IMR-90 (cell line): ENCODE data around the gene HERC4. TPM values are rescaled to one million over a fixed set of nuclear protein-coding genes. Genes with fewer than 3 reads are reported as not detected.

ENCODE experiments used
- ATAC-seq: fragments of 200-7000 bp; cut with Tn5 transposase; 2 replicates; pipeline ENCODE4 v1.9.1; 2020; ENCODE audit warnings: low read depth, mild to moderate bottlenecking, moderate library complexity
- BruUV-seq: library from RNA; stranded (reverse); fragments of 400-500 nt; replicated peaks from 2 replicates; lab custom pipeline; 2021; lab: Mats Ljungman, UMichigan
- CTCF ChIA-PET: fragments of 300-600 bp; formaldehyde crosslinking; extraction: SDS; loops from one replicate; lab custom pipeline; 2021; ENCODE audit warnings: antibody characterized with exemption; lab: Yijun Ruan, JAX
- POLR2A ChIA-PET: fragments of 300-600 bp; sonication (Branson Sonifier 250); formaldehyde crosslinking; loops from one replicate; lab custom pipeline; 2022; ENCODE audit warnings: antibody characterized with exemption; ENCODE audit not compliant: unreplicated experiment; lab: Charles Lee
- DNase-seq: peaks from one replicate; pipeline ENCODE4 v3.0.0; 2013
- H2AFZ ChIP-seq: replicated peaks from 2 replicates; pipeline ENCODE3; 2013; ENCODE audit warnings: low read length, mild to moderate bottlenecking; ENCODE audit not compliant: poor library complexity
- H2AK5ac ChIP-seq: 2 replicates; pipeline ENCODE4 v1.6.1; 2013; ENCODE audit warnings: low read depth, low read length, inconsistent platforms
- H2AK9ac ChIP-seq: replicated peaks from 2 replicates; pipeline ENCODE3; 2013; ENCODE audit warnings: mild to moderate bottlenecking, low read depth, low read length, moderate library complexity; ENCODE audit not compliant: poor library complexity
- H2BK120ac ChIP-seq: 2 replicates; pipeline ENCODE4 v1.6.1; 2013; ENCODE audit warnings: low read depth, low read length, inconsistent platforms
- H2BK15ac ChIP-seq: 3 replicates; pipeline ENCODE4 v1.6.1; 2013; ENCODE audit warnings: low read depth, low read length, inconsistent platforms
- H2BK20ac ChIP-seq: 2 replicates; pipeline ENCODE4 v1.6.1; 2013; ENCODE audit warnings: low read depth, mild to moderate bottlenecking, inconsistent platforms, low read length, moderate library complexity
- H2BK5ac ChIP-seq: 2 replicates; pipeline ENCODE4 v1.6.1; 2013; ENCODE audit warnings: mild to moderate bottlenecking, low read depth, low read length, inconsistent platforms; ENCODE audit not compliant: poor library complexity, severe bottlenecking
- H3K14ac ChIP-seq: replicated peaks from 2 replicates; pipeline ENCODE4 v1.6.1; 2013; ENCODE audit warnings: low read depth, low read length, inconsistent platforms
- H3K18ac ChIP-seq: 2 replicates; pipeline ENCODE4 v1.6.1; 2013; ENCODE audit warnings: low read depth, low read length, control low read depth
- H3K23ac ChIP-seq: 2 replicates; pipeline ENCODE4 v1.6.1; 2013; ENCODE audit warnings: low read depth, low read length, inconsistent platforms
- H3K27ac ChIP-seq: 2 replicates; pipeline ENCODE4 v1.5.1; 2013; ENCODE audit warnings: mild to moderate bottlenecking, control low read depth, low read length; ENCODE audit not compliant: insufficient read depth
- H3K27me3 ChIP-seq: 2 replicates; pipeline ENCODE4 v1.6.1; 2013; ENCODE audit warnings: low read length; ENCODE audit not compliant: control insufficient read depth, insufficient read depth
- H3K36me3 ChIP-seq: 2 replicates; pipeline ENCODE4 v1.6.1; 2013; ENCODE audit warnings: low read length, mixed read lengths; ENCODE audit not compliant: control insufficient read depth, insufficient read depth
- H3K4ac ChIP-seq: 2 replicates; pipeline ENCODE4 v1.6.1; 2013; ENCODE audit warnings: low read depth, low read length, inconsistent platforms
- H3K4me1 ChIP-seq: 2 replicates; pipeline ENCODE4 v1.6.1; 2013; ENCODE audit warnings: low read length, mixed read lengths; ENCODE audit not compliant: control insufficient read depth, insufficient read depth
- H3K4me2 ChIP-seq: 2 replicates; pipeline ENCODE4 v1.6.1; 2013; ENCODE audit warnings: low read depth, mild to moderate bottlenecking, control low read depth, low read length, moderate library complexity
- H3K4me3 ChIP-seq: 2 replicates; pipeline ENCODE4 v1.5.1; 2013; ENCODE audit warnings: low read depth, mild to moderate bottlenecking, control low read depth, low read length, moderate library complexity; ENCODE audit not compliant: insufficient read depth
- H3K56ac ChIP-seq: 2 replicates; pipeline ENCODE4 v1.6.1; 2013; ENCODE audit warnings: low read length, inconsistent platforms; ENCODE audit not compliant: insufficient read depth; ENCODE audit errors: extremely low read depth
- H3K79me1 ChIP-seq, 2 experiments: 2 replicates each; pipeline ENCODE4 v1.6.1; 2013; ENCODE audit warnings: low read length in 2 of 2, inconsistent platforms in 1 of 2, low read depth in 1 of 2
- H3K9ac ChIP-seq: 2 replicates; pipeline ENCODE4 v1.6.1; 2013; ENCODE audit warnings: low read depth, low read length, control low read depth
- H3K9me1 ChIP-seq: 2 replicates; pipeline ENCODE4 v1.6.1; 2013; ENCODE audit warnings: low read length, inconsistent platforms; ENCODE audit not compliant: insufficient read depth
- H3K9me3 ChIP-seq: 2 replicates; pipeline ENCODE4 v1.6.1; 2013; ENCODE audit warnings: low read length; ENCODE audit not compliant: control insufficient read depth, insufficient read depth
- H4K20me1 ChIP-seq: 2 replicates; pipeline ENCODE4 v1.6.1; 2013; ENCODE audit warnings: low read length, inconsistent platforms; ENCODE audit not compliant: insufficient read depth
- H4K5ac ChIP-seq: 2 replicates; pipeline ENCODE4 v1.6.1; 2013; ENCODE audit warnings: mild to moderate bottlenecking, low read depth, low read length, control low read depth
- H4K8ac ChIP-seq, 2 experiments: 2 replicates each; pipeline ENCODE4 v1.6.1; 2013; ENCODE audit warnings: low read depth in 2 of 2, low read length in 2 of 2, control low read depth in 1 of 2, inconsistent platforms in 1 of 2
- H4K91ac ChIP-seq: 2 replicates; pipeline ENCODE4 v1.6.1; 2013; ENCODE audit warnings: low read depth, low read length, inconsistent platforms; ENCODE audit not compliant: insufficient read depth
- BHLHE40 ChIP-seq: fragments of 150-350 bp; IDR thresholded peaks from 2 replicates; pipeline ENCODE4 v1.6.1; 2016; ENCODE audit warnings: mild to moderate bottlenecking, low read depth, low read length
- CEBPB ChIP-seq: IDR thresholded peaks from 2 replicates; pipeline ENCODE4 v1.6.1; 2012; ENCODE audit warnings: low read depth, low read length, improper control_type of control experiment
- FOS ChIP-seq: fragments of 150-350 bp; IDR thresholded peaks from 2 replicates; pipeline ENCODE4 v1.6.1; 2016; ENCODE audit warnings: low read depth, low read length
- MXI1 ChIP-seq: IDR thresholded peaks from 2 replicates; pipeline ENCODE4 v1.6.1; 2012; ENCODE audit warnings: low read depth, mild to moderate bottlenecking, low read length, moderate library complexity, borderline replicate concordance
- RCOR1 ChIP-seq: IDR thresholded peaks from 2 replicates; pipeline ENCODE4 v1.6.1; 2012; ENCODE audit warnings: mild to moderate bottlenecking, low read length, improper control_type of control experiment; ENCODE audit not compliant: insufficient replicate concordance
- SMC3 ChIP-seq: fragments of 150-350 bp; IDR thresholded peaks from 2 replicates; pipeline ENCODE4 v1.6.1; 2016; ENCODE audit warnings: low read depth, mild to moderate bottlenecking, antibody characterized with exemption, low read length, moderate library complexity
- WGBS, 2 experiments: methylation state at CpG; one replicate each; pipeline versions ENCODE4 v1.1.5 to v1.1.7; 2013; ENCODE audit warnings: missing lambda C conversion rate in 2 of 2; ENCODE audit not compliant: insufficient read length in 1 of 2; ENCODE audit errors: extremely low coverage in 2 of 2; 5-methylcytosine and 5-hydroxymethylcytosine counted together
- dilution Hi-C: fragments of 300-500 bp; cut with HindIII; formaldehyde crosslinking; loops from one replicate; pipeline ENCODE4 v1.14.3; 2018; ENCODE audit warnings: low sequenced_read_pairs; ENCODE audit not compliant: unreplicated experiment
- in situ Hi-C: fragments of 300-500 bp; cut with MboI; formaldehyde crosslinking; loops from 3 replicates; pipeline ENCODE4 v1.14.3; 2019; ENCODE audit warnings: low sequenced_read_pairs, inconsistent platforms, mixed read lengths
- intact Hi-C: fragments of 100-400 bp; cut with micrococcal nuclease; formaldehyde crosslinking; loops from 2 replicates; pipeline ENCODE4 v1.10.0; 2022
- polyA plus RNA-seq, 3 experiments: library from polyadenylated mRNA; depleted of rRNA; stranded (reverse); fragments of >200 nt; gene quantifications; 2 replicates each; pipeline ENCODE4 v1.2.3, GENCODE V29; 2012; ENCODE audit warnings: low replicate concordance in 1 of 3
- total RNA-seq: library from RNA; depleted of rRNA; stranded (reverse); fragments of >200 nt; gene quantifications from 2 replicates; pipeline ENCODE4 v1.2.3, GENCODE V29; 2012
- TF ChIP-seq, protein P1 (sequence below): conservative IDR thresholded peaks from 2 replicates; pipeline ENCODE4 v1.5.1; 2012; ENCODE audit warnings: mild to moderate bottlenecking, low read depth, low read length, improper control_type of control experiment
- TF ChIP-seq, protein P2 (sequence below): fragments of 150-350 bp; IDR thresholded peaks from 2 replicates; pipeline ENCODE4 v1.6.1; 2017; ENCODE audit warnings: mild to moderate bottlenecking, antibody characterized with exemption, low read length, low read depth
- TF ChIP-seq, protein P3 (sequence below): fragments of 150-350 bp; IDR thresholded peaks from 2 replicates; pipeline ENCODE4 v1.6.1; 2016; ENCODE audit warnings: low read depth, mild to moderate bottlenecking, low read length, moderate library complexity, borderline replicate concordance

HERC4 gene
- total and polyA plus RNA-seq, 2 of the 4 experiments (the other 2 are of a cell fraction) = 66.6 to 92.8 TPM

DNA sequence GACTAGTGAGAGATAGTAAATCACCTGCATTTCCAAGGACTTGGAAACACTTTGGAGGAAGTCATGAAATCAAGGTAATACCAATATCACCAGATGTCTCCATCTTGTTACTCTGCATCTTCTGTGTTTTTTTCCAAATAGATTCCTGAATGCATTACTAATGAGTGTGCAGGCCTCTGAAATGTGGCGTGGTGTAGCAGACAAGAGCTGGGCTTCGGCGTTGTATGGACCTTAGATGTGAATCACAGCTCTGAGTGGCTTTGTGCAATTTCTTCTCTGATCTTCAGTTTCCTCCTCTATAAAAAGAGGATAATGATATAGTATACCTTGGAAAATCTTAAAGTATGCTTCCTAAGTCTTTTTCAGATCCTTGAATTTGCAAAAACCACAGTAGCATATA is 24.7 kb upstream of the HERC4 start:
- intact Hi-C loops (no loop called here), in situ Hi-C loops (no loop called here), dilution Hi-C loops (no loop called here)
- Histone ChIP-seq H4K20me1 (no peaks in the 10 kb centered on the region), H2BK5ac (peak overlapping the region; percentile 98), H3K9ac (peak overlapping the region; percentile 20; the same call in 1 of the 2 replicates), H4K8ac (peak overlapping the region; percentile 94 to 98), H2AFZ (no peak overlapping the region), H3K27ac (peak overlapping the region; percentile 94; the same call in 1 of the 2 replicates), H3K4me2 (peak overlapping the region; percentile 23; the same call in 1 of the 2 replicates), H3K27me3 (no peaks in the 10 kb centered on the region), H3K14ac (peak overlapping the region; percentile 76), H2BK120ac (peak overlapping the region; percentile 95), H3K18ac (peak overlapping the region; percentile 99; the same call in 1 of the 2 replicates), H2AK9ac (no peak overlapping the region), H3K4ac (peak overlapping the region; percentile 92), H2BK15ac (0 out of 3 replicates have a peak overlapping the region, but pooled peaks have one; percentile 95), H3K56ac (no peak overlapping the region; the same call in 1 of the 2 replicates), H2BK20ac (peak overlapping the region; percentile 87; the same call in 1 of the 2 replicates), H3K4me1 (peaks cover 19% of the 10 kb centered on the region), H2AK5ac (no peak overlapping the region), H3K23ac (no peak overlapping the region; the same call in 1 of the 2 replicates), H3K79me1 (peaks cover 0 to 5% of the 10 kb centered on the region in 2 experiments; a peak in 2 of 4 replicates), H3K9me1 (peaks cover 5% of the 10 kb centered on the region; the same call in 1 of the 2 replicates), H3K9me3 (no peaks in the 10 kb centered on the region), H4K91ac (peak overlapping the region; percentile 98; the same call in 1 of the 2 replicates), H4K5ac (peak overlapping the region; percentile 45; the same call in 1 of the 2 replicates), H3K36me3 (no peaks in the 10 kb centered on the region), H3K4me3 (no peak overlapping the region)
- ChIA-PET POLR2A (no interaction called here), CTCF (interaction anchor here (0.6 to 4.2 kb wide), 3 partner anchors 41 to 514 kb away, joined by 3 to 20 read pairs (median 4); no protein-coding TSS in a partner anchor)
- WGBS, 2 experiments = no CpG with 5 or more reads among the region's 3 CpGs
- DNase-seq (peak; percentile 89), ATAC-seq (peak; percentile 78)
- no TSS peak for BruUV-seq
- TF ChIP-seq RCOR1 (no peak), SMC3 (0 out of 2 replicates have a peak, but pooled peaks have one; percentile 7), CEBPB (peak; percentile 74), MXI1 (0 out of 2 replicates have a peak, but pooled peaks have one; percentile 26), BHLHE40 (0 out of 2 replicates have a peak, but pooled peaks have one; percentile 12), FOS (0 out of 2 replicates have a peak, but pooled peaks have one; percentile 28)
- TF ChIP-seq, protein P1, sequence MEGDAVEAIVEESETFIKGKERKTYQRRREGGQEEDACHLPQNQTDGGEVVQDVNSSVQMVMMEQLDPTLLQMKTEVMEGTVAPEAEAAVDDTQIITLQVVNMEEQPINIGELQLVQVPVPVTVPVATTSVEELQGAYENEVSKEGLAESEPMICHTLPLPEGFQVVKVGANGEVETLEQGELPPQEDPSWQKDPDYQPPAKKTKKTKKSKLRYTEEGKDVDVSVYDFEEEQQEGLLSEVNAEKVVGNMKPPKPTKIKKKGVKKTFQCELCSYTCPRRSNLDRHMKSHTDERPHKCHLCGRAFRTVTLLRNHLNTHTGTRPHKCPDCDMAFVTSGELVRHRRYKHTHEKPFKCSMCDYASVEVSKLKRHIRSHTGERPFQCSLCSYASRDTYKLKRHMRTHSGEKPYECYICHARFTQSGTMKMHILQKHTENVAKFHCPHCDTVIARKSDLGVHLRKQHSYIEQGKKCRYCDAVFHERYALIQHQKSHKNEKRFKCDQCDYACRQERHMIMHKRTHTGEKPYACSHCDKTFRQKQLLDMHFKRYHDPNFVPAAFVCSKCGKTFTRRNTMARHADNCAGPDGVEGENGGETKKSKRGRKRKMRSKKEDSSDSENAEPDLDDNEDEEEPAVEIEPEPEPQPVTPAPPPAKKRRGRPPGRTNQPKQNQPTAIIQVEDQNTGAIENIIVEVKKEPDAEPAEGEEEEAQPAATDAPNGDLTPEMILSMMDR = no peak
- TF ChIP-seq, protein P2, sequence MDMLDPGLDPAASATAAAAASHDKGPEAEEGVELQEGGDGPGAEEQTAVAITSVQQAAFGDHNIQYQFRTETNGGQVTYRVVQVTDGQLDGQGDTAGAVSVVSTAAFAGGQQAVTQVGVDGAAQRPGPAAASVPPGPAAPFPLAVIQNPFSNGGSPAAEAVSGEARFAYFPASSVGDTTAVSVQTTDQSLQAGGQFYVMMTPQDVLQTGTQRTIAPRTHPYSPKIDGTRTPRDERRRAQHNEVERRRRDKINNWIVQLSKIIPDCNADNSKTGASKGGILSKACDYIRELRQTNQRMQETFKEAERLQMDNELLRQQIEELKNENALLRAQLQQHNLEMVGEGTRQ = no peak
- TF ChIP-seq, protein P3, sequence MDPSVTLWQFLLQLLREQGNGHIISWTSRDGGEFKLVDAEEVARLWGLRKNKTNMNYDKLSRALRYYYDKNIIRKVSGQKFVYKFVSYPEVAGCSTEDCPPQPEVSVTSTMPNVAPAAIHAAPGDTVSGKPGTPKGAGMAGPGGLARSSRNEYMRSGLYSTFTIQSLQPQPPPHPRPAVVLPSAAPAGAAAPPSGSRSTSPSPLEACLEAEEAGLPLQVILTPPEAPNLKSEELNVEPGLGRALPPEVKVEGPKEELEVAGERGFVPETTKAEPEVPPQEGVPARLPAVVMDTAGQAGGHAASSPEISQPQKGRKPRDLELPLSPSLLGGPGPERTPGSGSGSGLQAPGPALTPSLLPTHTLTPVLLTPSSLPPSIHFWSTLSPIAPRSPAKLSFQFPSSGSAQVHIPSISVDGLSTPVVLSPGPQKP = no peak
